HUDEP-2 (cell line): ENCODE measurements around the gene FBXL2.
"Not testable (repeated sequence)": the region's sequence is repeated elsewhere in the genome, so short reads cannot be mapped to it uniquely, and the experiment has no call there.

ENCODE experiments used
- DNase-seq, 76 experiments: peaks; one replicate each; lab custom pipeline; 2025; ENCODE audit not compliant: unreplicated experiment in 76 of 76; lab: John Stamatoyannopoulos, UW

The FBXL2 gene

GRCh38 chr3:33383951-33384350, 106.7 kb downstream of the FBXL2 start:
- DNase-seq: no peak

- no peak for DNase-seq
Measured at GRCh38 chr3:33385423-33385822, 108.2 kb downstream of the FBXL2 start.

GRCh38 chr3:33386631-33387030, 109.4 kb downstream of the FBXL2 start:
- DNase-seq: no peak

- DNase-seq: no peak
Measured at GRCh38 chr3:33388374-33389100, 111.3 kb downstream of the FBXL2 start.

- no peak for DNase-seq
Measured at GRCh38 chr3:33389908-33390307, 112.7 kb downstream of the FBXL2 start.

GRCh38 chr3:33391255-33391995, 114.2 kb downstream of the FBXL2 start:
- DNase-seq: no peak

- no peak for DNase-seq
Measured at GRCh38 chr3:33392144-33392543, 114.9 kb downstream of the FBXL2 start.

- no peak for DNase-seq
Measured at GRCh38 chr3:33392703-33393125, 115.5 kb downstream of the FBXL2 start.

- no peak for DNase-seq
Measured at GRCh38 chr3:33394403-33395054, 117.3 kb downstream of the FBXL2 start.

- no peak for DNase-seq
Measured at GRCh38 chr3:33395900-33396299, 118.7 kb downstream of the FBXL2 start.

- no peak for DNase-seq
Measured at GRCh38 chr3:33398410-33398809, 121.2 kb downstream of the FBXL2 start.

- DNase-seq: no peak
Measured at GRCh38 chr3:33401781-33402180, 124.5 kb downstream of the FBXL2 start.

GRCh38 chr3:33402936-33403335, 125.7 kb downstream of the FBXL2 start:
- no peak for DNase-seq

- DNase-seq: no peak
Measured at GRCh38 chr3:33403756-33404155, 126.5 kb downstream of the FBXL2 start.

- DNase-seq: not testable (repeated sequence)
Measured at GRCh38 chr3:33410816-33411215, 133.6 kb downstream of the FBXL2 start.

- no peak for DNase-seq
Measured at GRCh38 chr3:33417066-33417673, 139.9 kb downstream of the FBXL2 start.

- no peak for DNase-seq
Measured at GRCh38 chr3:33419948-33420347, 142.7 kb downstream of the FBXL2 start.

GRCh38 chr3:33420966-33421365, 143.7 kb downstream of the FBXL2 start:
- no peak for DNase-seq

- DNase-seq: no peak
Measured at GRCh38 chr3:33424606-33425452, 147.6 kb downstream of the FBXL2 start.

- no peak for DNase-seq
Measured at GRCh38 chr3:33425453-33425852, 148.2 kb downstream of the FBXL2 start.
